HepG2 (cell line): Measurements from ENCODE around the gene ARHGEF10L. TPM values are rescaled to one million over a fixed set of nuclear protein-coding genes. Genes with fewer than 3 reads are reported as not detected.

Experiments
- AKNA ChIP-seq: sonication (generic); formaldehyde crosslinking; IDR thresholded peaks from 2 replicates; pipeline ENCODE4 v1.4.0; 2020; ENCODE audit warnings: missing genetic modification reagents, borderline replicate concordance
- HMGA1 ChIP-seq: sonication (generic); formaldehyde crosslinking; conservative IDR thresholded peaks from 2 replicates; pipeline ENCODE4 v1.4.0; 2020; ENCODE audit warnings: missing genetic modification reagents
- JUND ChIP-seq: sonication (generic); formaldehyde crosslinking; IDR thresholded peaks from 2 replicates; pipeline ENCODE4 v1.8.0; 2022; ENCODE audit warnings: mild to moderate bottlenecking, missing genetic modification reagents
- PHF5A ChIP-seq: IDR thresholded peaks from one replicate; pipeline ENCODE4 v1.6.1; 2018; ENCODE audit warnings: low read depth, missing genetic modification reagents; ENCODE audit not compliant: unreplicated experiment
- SALL2 ChIP-seq: sonication (generic); formaldehyde crosslinking; IDR thresholded peaks from 2 replicates; pipeline ENCODE4 v1.8.1; 2023; ENCODE audit warnings: mild to moderate bottlenecking, missing genetic modification reagents, inconsistent platforms
- TBP ChIP-seq: sonication (generic); formaldehyde crosslinking; IDR thresholded peaks from 2 replicates; pipeline ENCODE4 v1.5.0; 2020; ENCODE audit warnings: missing genetic modification reagents
- ZNF143 ChIP-seq: sonication (generic); formaldehyde crosslinking; IDR thresholded peaks from 2 replicates; pipeline ENCODE4 v1.4.0; 2020; ENCODE audit warnings: missing genetic modification reagents
- ZNF335 ChIP-seq: sonication (generic); formaldehyde crosslinking; IDR thresholded peaks from 2 replicates; pipeline ENCODE4 v1.4.0; 2020; ENCODE audit warnings: missing genetic modification reagents
- ZNF407 ChIP-seq: sonication (generic); formaldehyde crosslinking; IDR thresholded peaks from one replicate; pipeline ENCODE4 v1.5.1; 2020; ENCODE audit warnings: mild to moderate bottlenecking, missing genetic modification reagents; ENCODE audit errors: not compliant biosample characterization
- ZNF543 ChIP-seq: sonication (generic); formaldehyde crosslinking; IDR thresholded peaks from 2 replicates; pipeline ENCODE4 v1.4.0; 2020; ENCODE audit warnings: mild to moderate bottlenecking, missing genetic modification reagents
- polyA plus RNA-seq, 8 experiments: library from polyadenylated mRNA; depleted of rRNA in 3 of 8; stranded (reverse) in 7 of 8; unstranded in 1 of 8; fragments of >200 nt; fragmentation: Illumina TruSeq in 4 of 8; extraction: Trizol in 4 of 8; gene quantifications; 2 replicates each; pipeline versions ENCODE4 v1.2.1 to v1.2.3, GENCODE V29; 2011 to 2016; ENCODE audit warnings: low read depth in 4 of 8, missing spikeins in 1 of 8, mixed read lengths in 1 of 8; ENCODE audit not compliant: insufficient read depth in 1 of 8
- total RNA-seq, 5 experiments: library from RNA; depleted of rRNA; stranded (reverse); fragments of >200 nt; fragmentation: Illumina TruSeq; extraction: Trizol; gene quantifications; 2 replicates each; pipeline ENCODE4 v1.2.3, GENCODE V29; 2016; ENCODE audit warnings: low read depth in 1 of 5
- TF ChIP-seq, protein P1 (sequence below): sonication (generic); formaldehyde crosslinking; IDR thresholded peaks from 2 replicates; pipeline ENCODE4 v1.4.0; 2020; ENCODE audit warnings: missing genetic modification reagents, borderline replicate concordance

ARHGEF10L gene
- total and polyA plus RNA-seq, 2 of the 13 experiments (the other 11 are each of a cell fraction or from before 2014, with no cell fraction given) = 46.5 to 78.3 TPM

DNA sequence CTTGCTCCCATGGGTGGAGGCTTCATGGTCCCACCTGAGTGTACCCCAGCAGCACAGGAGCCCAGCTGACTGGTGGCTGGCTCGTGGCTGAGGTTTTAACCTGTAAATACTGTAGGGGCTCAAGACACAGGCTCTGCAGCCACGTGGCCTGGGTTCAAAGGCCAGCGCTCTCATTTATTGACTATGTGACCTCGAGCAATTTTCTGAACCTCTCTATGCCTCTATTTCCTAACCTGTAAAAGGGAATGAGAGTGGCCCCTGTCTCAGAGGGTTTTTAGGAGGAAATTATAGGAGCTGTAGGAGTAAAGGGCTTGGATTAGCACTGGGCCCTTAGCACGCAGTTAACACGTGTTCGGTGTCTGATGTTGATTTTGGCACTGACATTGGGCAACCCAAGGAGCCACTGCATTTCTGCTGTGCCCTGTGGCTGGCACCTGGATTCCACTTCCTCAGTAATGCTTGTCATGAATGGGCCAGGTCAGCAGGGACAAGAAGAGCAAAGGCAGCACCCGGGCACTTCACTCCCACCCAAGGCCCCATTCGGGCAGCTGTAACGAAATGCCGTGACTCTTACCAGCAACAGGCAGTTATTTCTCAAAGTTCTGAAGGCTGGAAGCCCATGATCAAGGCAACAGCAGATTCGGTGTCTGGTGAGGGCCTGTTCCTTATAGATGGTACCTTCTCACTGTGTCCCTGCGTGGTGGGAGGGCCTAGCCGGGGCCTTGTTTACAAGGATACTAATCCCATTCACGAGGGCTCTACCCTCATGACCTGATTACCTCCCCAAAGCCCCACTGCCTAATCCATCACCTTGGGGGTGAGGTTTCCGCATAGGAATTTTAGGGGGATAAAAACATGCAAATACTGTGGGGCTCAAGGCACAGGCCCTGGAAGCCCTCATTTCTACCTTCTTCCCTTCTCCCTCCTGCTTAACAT lies 25.2 kb downstream of the ARHGEF10L start (continued):
- TF ChIP-seq AKNA (CRISPR knock-in tag) = no peak
- TF ChIP-seq TBP (CRISPR knock-in tag) = no peak
- no peak for TF ChIP-seq HMGA1
- TF ChIP-seq, protein P1, sequence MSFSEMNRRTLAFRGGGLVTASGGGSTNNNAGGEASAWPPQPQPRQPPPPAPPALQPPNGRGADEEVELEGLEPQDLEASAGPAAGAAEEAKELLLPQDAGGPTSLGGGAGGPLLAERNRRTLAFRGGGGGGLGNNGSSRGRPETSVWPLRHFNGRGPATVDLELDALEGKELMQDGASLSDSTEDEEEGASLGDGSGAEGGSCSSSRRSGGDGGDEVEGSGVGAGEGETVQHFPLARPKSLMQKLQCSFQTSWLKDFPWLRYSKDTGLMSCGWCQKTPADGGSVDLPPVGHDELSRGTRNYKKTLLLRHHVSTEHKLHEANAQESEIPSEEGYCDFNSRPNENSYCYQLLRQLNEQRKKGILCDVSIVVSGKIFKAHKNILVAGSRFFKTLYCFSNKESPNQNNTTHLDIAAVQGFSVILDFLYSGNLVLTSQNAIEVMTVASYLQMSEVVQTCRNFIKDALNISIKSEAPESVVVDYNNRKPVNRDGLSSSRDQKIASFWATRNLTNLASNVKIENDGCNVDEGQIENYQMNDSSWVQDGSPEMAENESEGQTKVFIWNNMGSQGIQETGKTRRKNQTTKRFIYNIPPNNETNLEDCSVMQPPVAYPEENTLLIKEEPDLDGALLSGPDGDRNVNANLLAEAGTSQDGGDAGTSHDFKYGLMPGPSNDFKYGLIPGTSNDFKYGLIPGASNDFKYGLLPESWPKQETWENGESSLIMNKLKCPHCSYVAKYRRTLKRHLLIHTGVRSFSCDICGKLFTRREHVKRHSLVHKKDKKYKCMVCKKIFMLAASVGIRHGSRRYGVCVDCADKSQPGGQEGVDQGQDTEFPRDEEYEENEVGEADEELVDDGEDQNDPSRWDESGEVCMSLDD = 0 out of 2 replicates have a peak, but pooled peaks have one; percentile 35
- no peak for TF ChIP-seq ZNF335
- no peak for TF ChIP-seq SALL2 (CRISPR knock-in tag)
- no peak for TF ChIP-seq ZNF143
- TF ChIP-seq ZNF543 (CRISPR knock-in tag) = peak; percentile 57; the same call in 1 of the 2 replicates
- no peak for TF ChIP-seq PHF5A (CRISPR knock-in tag)
- no peak for TF ChIP-seq ZNF407 (CRISPR knock-in tag)
- no peak for TF ChIP-seq JUND
